ENCODE measurements around the gene RHBDD2. TPM values are rescaled to one million over a fixed set of nuclear protein-coding genes. Genes with fewer than 3 reads are reported as not detected.

The RHBDD2 gene
- total and polyA plus RNA-seq, 10 of the 15 experiments (the other 5 are each of a cell fraction or from before 2014, with no cell fraction given), result 3.9 to 39.8 (median 16.9) TPM

DNA sequence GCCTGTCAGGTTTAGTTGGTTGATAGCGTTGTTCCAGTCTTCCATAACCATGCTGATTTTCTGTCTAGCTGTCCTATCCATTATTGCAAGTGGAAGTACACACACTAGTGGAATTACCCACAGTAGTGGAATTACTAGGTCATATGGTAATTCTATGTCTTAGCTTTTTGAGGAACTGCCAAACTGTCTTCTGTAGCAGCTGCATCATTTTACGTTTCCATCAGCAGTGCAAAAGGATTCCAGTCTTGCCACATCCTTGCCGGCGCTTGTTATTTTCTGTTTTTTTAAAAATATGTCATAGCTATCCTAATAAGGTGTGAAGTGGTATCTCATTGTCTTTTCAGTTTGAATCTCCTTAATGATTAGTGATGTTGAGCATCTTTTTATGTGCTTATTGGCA, 17.2 kb upstream of the RHBDD2 start:
- in situ Hi-C loops (cut with MboI) (no loop called here), intact Hi-C loops (cut with micrococcal nuclease; ENCODE audit: unreplicated experiment) (no loop called here)
- H4K20me1 ChIP-seq (ENCODE audit: control insufficient read depth, insufficient read depth), result no peaks in the 10 kb centered on the region
- CTCF ChIA-PET, result interaction anchor here (0.8 to 1.5 kb wide), 2 partner anchors 159 to 161 kb away, joined by 3 to 6 read pairs; no protein-coding TSS in a partner anchor
- RAD21 ChIA-PET (ENCODE audit: unreplicated experiment), result interaction anchor here (0.6 to 1.3 kb wide), 2 partner anchors 17 to 159 kb away, joined by 3 read pairs; partner anchors contain the start of gene RHBDD2
- POLR2A ChIA-PET, result no interaction called here
- no peak overlapping the region for H3K4me3 ChIP-seq
- H3K4me1 ChIP-seq (ENCODE audit: control insufficient read depth, insufficient read depth, low read length), result no peaks in the 10 kb centered on the region
- no peaks in the 10 kb centered on the region for H3K79me2 ChIP-seq (ENCODE audit: control insufficient read depth, insufficient read depth, low read length)
- no peak for DNase-seq (ENCODE audit: low read depth, low spot score)
- H3K27me3 ChIP-seq (replicated peaks in 1 of 2; ENCODE audit: control insufficient read depth in 2 of 2, insufficient read depth in 2 of 2, low read length in 1 of 2), result no peaks in the 10 kb centered on the region
- BruUV-seq (replicated peaks), result no TSS peak
- no peak for FAIRE-seq
- no peaks in the 10 kb centered on the region for H3K36me3 ChIP-seq (ENCODE audit: control insufficient read depth in 2 of 2, insufficient read depth in 2 of 2, low read length in 1 of 2)
- WGBS (ENCODE audit: insufficient coverage, insufficient replicate concordance, low lambda C conversion rate, missing lambda C conversion rate), result 63% methylated on average over 4 of the region's 4 CpGs
- H2AFZ ChIP-seq (ENCODE audit: control insufficient read depth, low read depth, low read length), result no peak overlapping the region
- no peak overlapping the region for H3K4me2 ChIP-seq (ENCODE audit: control insufficient read depth, insufficient read depth)
- H3K9ac ChIP-seq (ENCODE audit: control insufficient read depth, insufficient read depth, low read length), result no peak overlapping the region
- H3K27ac ChIP-seq (ENCODE audit: control insufficient read depth, insufficient read depth), result no peak overlapping the region
- no peak for ATAC-seq
- SMC1A ChIA-PET (ENCODE audit: uncharacterized antibody, unreplicated experiment), result interaction anchor here (0.5 to 1.2 kb wide), 2 partner anchors 9 to 54 kb away, joined by 3 read pairs; no protein-coding TSS in a partner anchor
- H3K9me3 ChIP-seq (replicated peaks; ENCODE audit: control insufficient read depth, insufficient read depth, low read length), result no peaks in the 10 kb centered on the region
- TF ChIP-seq, protein P1, sequence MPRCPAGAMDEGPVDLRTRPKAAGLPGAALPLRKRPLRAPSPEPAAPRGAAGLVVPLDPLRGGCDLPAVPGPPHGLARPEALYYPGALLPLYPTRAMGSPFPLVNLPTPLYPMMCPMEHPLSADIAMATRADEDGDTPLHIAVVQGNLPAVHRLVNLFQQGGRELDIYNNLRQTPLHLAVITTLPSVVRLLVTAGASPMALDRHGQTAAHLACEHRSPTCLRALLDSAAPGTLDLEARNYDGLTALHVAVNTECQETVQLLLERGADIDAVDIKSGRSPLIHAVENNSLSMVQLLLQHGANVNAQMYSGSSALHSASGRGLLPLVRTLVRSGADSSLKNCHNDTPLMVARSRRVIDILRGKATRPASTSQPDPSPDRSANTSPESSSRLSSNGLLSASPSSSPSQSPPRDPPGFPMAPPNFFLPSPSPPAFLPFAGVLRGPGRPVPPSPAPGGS (IDR thresholded peaks at IDR 0.05; ENCODE audit: borderline replicate concordance, insufficient read depth, low read depth, low read length, poor library complexity, severe bottlenecking), result no peak
- no peak for TF ChIP-seq TCF3 (IDR thresholded peaks at IDR 0.05; ENCODE audit: borderline replicate concordance, insufficient read depth, low read depth, low read length)
- no peak for TF ChIP-seq ASH2L (IDR thresholded peaks at IDR 0.05; ENCODE audit: borderline replicate concordance, low read depth)
- no peak for TF ChIP-seq ZNF24 (IDR thresholded peaks at IDR 0.05)
- TF ChIP-seq ZNF274 (IDR thresholded peaks at IDR 0.05; ENCODE audit: insufficient read depth, insufficient read length), result no peak
- TF ChIP-seq, protein P2, sequence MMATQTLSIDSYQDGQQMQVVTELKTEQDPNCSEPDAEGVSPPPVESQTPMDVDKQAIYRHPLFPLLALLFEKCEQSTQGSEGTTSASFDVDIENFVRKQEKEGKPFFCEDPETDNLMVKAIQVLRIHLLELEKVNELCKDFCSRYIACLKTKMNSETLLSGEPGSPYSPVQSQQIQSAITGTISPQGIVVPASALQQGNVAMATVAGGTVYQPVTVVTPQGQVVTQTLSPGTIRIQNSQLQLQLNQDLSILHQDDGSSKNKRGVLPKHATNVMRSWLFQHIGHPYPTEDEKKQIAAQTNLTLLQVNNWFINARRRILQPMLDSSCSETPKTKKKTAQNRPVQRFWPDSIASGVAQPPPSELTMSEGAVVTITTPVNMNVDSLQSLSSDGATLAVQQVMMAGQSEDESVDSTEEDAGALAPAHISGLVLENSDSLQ (IDR thresholded peaks at IDR 0.05), result no peak
- no peak for TF ChIP-seq BHLHE40 (IDR thresholded peaks at IDR 0.05; ENCODE audit: borderline replicate concordance in 1 of 2, low read depth in 2 of 2, low read length in 1 of 2)
- TF ChIP-seq ZNF207 (IDR thresholded peaks at IDR 0.05; ENCODE audit: borderline replicate concordance), result no peak
- TF ChIP-seq, protein P3, sequence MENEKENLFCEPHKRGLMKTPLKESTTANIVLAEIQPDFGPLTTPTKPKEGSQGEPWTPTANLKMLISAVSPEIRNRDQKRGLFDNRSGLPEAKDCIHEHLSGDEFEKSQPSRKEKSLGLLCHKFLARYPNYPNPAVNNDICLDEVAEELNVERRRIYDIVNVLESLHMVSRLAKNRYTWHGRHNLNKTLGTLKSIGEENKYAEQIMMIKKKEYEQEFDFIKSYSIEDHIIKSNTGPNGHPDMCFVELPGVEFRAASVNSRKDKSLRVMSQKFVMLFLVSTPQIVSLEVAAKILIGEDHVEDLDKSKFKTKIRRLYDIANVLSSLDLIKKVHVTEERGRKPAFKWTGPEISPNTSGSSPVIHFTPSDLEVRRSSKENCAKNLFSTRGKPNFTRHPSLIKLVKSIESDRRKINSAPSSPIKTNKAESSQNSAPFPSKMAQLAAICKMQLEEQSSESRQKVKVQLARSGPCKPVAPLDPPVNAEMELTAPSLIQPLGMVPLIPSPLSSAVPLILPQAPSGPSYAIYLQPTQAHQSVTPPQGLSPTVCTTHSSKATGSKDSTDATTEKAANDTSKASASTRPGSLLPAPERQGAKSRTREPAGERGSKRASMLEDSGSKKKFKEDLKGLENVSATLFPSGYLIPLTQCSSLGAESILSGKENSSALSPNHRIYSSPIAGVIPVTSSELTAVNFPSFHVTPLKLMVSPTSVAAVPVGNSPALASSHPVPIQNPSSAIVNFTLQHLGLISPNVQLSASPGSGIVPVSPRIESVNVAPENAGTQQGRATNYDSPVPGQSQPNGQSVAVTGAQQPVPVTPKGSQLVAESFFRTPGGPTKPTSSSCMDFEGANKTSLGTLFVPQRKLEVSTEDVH (IDR thresholded peaks at IDR 0.05; ENCODE audit: low read depth, partially characterized antibody), result no peak
- TF ChIP-seq SREBF2 (IDR thresholded peaks at IDR 0.05; ENCODE audit: low read length), result no peak
- TF ChIP-seq, protein P4, sequence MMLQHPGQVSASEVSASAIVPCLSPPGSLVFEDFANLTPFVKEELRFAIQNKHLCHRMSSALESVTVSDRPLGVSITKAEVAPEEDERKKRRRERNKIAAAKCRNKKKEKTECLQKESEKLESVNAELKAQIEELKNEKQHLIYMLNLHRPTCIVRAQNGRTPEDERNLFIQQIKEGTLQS (IDR thresholded peaks at IDR 0.05; ENCODE audit: borderline replicate concordance, extremely low read depth, low read depth, low read length), result no peak
- TF ChIP-seq PML (IDR thresholded peaks at IDR 0.05; ENCODE audit: low read length), result no peak
- TF ChIP-seq, protein P5, sequence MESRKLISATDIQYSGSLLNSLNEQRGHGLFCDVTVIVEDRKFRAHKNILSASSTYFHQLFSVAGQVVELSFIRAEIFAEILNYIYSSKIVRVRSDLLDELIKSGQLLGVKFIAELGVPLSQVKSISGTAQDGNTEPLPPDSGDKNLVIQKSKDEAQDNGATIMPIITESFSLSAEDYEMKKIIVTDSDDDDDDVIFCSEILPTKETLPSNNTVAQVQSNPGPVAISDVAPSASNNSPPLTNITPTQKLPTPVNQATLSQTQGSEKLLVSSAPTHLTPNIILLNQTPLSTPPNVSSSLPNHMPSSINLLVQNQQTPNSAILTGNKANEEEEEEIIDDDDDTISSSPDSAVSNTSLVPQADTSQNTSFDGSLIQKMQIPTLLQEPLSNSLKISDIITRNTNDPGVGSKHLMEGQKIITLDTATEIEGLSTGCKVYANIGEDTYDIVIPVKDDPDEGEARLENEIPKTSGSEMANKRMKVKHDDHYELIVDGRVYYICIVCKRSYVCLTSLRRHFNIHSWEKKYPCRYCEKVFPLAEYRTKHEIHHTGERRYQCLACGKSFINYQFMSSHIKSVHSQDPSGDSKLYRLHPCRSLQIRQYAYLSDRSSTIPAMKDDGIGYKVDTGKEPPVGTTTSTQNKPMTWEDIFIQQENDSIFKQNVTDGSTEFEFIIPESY (IDR thresholded peaks at IDR 0.05), result no peak

All from GM12878 (cell line).